Panc1 (cell line): ENCODE data around the gene GNB2.

Source experiments
- CTCF ChIP-seq: fragments of 450-650 bp; IDR thresholded peaks from 2 replicates; pipeline ENCODE4 v1.5.1; 2017; ENCODE audit warnings: mild to moderate bottlenecking
- SIN3A ChIP-seq: IDR thresholded peaks from 2 replicates; pipeline ENCODE4 v1.6.1; 2012; ENCODE audit warnings: low read depth, mild to moderate bottlenecking, low read length, moderate library complexity, borderline replicate concordance; ENCODE audit not compliant: insufficient read depth

DNA sequence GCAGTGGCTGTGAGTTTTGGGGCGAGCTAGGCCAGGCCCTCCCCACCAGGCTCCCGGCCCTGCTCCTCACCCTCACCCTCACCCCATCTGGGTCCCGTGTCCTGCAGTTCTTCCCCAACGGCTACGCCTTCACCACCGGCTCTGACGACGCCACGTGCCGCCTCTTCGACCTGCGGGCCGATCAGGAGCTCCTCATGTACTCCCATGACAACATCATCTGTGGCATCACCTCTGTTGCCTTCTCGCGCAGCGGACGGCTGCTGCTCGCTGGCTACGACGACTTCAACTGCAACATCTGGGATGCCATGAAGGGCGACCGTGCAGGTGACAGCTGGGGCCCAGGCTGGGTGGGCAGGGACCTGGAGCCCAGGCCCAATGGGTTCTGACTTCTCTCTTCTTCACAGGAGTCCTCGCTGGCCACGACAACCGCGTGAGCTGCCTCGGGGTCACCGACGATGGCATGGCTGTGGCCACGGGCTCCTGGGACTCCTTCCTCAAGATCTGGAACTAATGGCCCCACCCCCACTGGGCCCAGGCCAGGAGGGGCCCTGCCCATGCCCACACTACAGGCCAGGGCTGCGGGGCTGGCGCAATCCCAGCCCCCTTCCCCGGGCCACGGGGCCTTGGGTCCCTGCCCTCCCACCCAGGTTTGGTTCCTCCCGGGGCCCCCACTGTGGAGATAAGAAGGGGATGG, 4.9 kb downstream of the GNB2 start:
- TF ChIP-seq CTCF (no peak), SIN3A (no peak)
